Stimulated activated CD8-positive, alpha-beta memory T cell treated with anti-CD3 and anti-CD28 coated beads, Interleukin-7, amount 100 ng/mL, for 48 hours (primary cell): Measurements from ENCODE around the gene TTLL11.

Experiments used
- DNase-seq, 2 donors: peaks; one replicate each; pipeline ENCODE4 v3.0.0-alpha.2; 2020; ENCODE audit warnings: low read depth in 1 of 2; ENCODE audit errors: extremely low read depth in 1 of 2

The TTLL11 gene

DNA sequence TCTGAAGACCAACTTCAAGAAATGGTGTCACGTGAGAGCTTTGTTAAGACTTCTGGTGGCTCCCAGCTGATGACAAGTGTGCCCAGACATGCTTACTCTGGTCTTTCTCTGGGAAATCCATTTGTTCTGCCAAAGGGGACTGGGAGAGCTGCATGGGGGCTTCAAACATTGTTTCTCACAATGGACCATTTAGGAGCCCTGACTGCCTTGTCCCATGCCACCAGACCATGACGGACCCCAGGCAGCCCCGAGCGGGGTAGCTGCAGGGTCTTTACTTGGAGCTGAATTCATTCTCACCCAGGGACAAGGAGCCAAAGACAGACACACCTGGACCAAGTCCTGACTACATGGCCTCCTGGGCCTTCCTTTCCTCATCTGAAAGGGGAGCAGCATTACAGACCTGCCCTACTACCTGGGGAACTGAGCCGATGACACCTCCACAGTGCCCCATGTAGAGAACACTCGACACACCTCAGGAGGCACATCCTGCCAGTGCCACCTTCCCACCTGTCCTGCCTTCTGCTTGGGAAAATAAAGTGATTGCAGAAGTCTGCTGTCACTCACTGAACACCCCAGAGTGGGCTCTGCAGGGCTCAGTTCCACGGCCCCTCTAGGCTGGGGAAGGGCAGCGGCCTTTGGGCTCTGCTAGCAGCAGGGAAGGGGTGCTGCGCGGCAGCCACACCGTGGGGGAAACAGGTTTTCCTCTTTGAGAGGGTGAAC, 272.7 kb downstream of the TTLL11 start:
- DNase-seq = no peak

DNA sequence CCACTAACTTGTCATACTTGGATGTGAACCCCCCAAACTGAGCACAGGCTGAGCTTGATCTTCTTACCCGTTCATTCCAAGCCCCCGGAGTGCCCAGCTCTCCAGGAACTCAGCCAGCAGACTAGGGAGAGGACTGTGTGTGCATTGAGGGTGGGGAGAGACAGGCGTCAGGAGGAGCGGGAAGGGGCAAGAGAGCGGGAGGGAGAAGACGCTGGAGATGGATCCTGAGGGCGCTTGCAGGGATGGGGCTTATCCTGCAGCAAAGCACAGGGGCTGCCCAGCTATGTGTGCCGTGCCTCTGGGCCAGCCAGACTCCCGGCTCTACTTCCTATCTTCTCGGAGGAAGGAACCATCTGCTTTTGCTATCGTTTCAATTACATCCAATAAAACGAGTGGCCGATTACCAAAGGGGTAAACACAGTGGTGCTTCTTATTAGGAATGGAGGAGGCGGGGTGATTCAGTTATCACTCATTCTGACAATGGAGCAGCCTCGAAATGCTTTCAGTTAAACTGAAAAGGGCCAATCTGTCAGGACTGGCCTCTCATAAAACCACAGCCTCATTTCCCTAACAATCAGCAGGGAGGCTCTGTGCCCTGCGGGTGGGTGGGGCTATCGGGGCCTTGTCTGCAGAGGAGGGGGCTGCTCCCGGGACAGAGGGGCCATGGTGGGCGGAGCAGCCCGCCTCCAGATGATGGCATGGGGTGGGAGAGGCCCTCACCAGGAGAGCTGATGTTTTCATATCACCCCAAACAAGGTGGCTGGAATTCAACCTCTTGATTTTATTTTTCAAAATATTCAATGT, 273.5 kb downstream of the TTLL11 start:
- DNase-seq = no peak

DNA sequence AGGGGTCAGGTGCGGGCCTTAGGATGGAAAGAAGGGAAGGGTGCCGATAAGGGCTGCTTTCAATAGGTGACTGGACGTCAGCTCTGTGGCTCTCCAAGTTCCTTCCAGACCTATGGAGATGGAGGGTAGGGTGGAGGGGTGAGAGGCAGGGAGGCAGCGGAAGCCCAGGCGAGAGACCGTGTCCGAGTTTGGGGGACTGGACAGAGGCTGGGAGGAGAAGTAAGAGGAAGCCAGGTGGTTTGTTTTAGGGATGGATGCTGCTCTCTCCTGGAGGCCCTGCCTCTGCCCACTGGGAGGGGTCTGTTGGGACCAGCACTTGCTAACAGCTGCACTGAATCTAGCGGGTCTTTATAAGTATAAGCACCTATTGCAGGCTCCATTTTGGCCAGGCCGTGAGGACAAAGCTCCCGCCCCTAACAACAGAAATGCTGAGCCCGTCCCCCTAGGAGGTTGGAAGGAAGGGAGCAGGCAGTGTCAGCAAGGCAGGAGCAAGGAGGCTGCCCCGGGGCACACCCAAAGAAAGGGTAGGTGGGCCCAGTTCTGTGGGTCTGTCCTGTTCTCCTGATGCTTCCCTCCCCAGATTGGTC, 274.2 kb downstream of the TTLL11 start:
- no peak for DNase-seq

DNA sequence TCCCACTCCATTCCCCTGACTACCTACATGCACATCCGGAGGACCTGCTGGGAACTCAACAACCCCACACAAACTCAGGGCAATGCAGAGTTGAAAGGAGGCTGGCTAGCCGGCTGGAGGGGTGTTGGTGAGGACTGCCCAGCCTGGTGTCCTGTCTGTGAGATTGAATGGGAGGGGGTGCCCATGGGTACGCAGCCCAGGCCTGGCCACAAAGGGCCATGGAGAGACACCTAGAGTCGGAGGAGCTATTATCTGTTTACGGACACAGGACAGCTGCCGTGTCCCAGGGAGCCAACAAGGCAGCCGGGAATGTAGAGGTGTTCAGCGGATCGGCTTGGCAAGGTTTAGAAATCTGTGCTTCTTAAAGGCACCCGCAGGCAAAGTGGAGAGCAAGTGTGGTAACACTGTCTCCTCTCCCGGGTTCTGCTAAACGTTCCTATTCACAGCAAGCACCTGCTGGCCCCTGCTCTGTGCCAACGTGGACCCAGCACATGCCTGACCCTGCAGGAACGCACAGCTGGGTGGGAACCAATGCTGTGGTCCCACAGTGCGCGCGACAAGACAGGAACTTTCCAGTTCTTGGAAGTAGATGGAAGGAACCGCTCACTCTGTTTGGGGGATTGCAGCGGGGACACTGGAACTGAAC, 275.0 kb downstream of the TTLL11 start:
- no peak for DNase-seq

DNA sequence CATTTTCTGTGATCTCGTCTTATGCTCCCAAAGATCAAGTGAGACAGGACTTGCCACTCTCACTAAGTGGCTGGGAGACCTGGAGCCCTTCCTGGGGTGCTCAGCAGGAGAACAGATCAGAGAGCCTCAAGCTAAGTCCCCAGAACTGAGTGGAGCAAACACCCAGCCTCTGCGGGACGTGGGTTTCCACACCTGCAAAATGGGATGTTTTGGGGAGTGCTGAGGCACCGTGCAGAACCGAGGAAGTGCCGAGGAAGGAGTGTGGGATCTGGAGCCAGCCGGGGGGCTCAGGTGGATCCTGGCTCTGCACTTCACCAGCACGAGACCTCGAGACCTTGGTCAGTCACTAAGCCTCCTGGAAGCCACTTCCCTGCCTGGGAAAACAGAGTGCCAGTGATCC, 275.6 kb downstream of the TTLL11 start:
- no peak for DNase-seq

DNA sequence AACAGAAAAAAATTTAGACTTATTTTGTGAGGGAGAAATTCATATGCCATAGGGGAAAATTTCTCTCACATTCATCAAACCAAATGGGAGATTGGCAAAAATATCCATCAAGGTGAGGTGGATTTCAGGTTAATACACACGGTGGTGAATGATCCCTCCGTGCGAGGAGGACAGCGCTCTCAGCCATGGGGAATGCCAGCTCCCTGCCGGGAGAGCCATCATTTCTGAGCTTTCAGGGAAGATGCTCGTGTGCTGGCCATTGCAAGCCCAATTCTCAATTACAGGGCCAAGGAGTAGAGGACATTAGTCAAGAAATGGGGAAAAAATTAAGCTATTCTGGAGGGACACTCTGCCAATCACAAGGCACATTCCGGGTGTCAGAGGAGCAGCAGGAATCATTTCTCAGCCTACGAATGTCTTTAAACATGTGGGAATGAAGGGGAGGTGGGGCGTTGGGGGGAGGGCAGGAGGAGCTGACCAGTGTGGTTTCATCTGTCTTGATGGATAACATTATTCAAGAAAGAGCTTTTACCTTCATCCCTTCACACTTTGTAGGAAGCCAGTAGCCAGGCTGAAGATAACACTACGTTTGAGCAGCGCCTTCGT, 276.2 kb downstream of the TTLL11 start:
- DNase-seq = no peak

- DNase-seq = no peak
These were observed 276.7 kb downstream of the TTLL11 start for GRCh38 chr9:121816449-121816817.

- no peak for DNase-seq
These were observed 277.3 kb downstream of the TTLL11 start for GRCh38 chr9:121815546-121816448.

DNA sequence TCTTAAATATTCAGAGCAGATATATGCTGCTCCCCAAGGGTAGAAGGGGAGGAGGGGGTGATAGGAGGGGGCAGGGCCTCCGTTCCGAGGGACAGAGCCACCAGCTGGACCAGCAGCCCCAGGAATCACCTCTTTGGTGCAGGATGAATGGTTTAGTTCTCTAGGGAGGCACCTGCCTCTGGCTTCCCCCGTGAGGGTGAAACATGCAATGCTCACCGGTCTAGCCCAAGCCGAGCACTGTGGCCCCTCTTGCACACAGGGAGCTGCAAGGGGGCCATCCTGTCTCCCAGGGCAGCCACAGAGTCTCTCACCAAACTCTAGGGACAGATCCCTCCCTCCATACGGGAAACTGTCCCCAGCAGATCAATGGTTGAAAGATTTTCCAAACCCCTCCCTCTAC, 278.0 kb downstream of the TTLL11 start:
- DNase-seq = no peak

DNA sequence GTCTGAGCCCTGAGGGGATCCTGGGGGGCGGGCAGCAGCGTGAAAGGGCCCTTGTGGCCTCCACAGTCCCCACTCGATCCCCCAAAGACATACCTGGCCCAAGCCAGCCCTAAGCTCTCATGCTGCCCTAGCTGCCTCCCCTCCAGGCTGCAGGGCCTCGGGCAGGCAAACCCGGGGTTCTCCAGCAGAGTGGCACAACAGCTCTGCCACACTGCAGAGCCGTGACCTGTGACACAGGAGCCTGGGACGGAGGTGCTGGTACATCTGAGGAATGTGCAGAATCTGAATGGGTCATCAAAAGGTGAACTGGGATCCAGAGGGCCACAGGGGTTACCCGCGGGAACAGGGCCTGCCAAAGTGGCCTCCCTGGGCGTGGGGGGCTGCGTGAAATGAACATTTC, 278.5 kb downstream of the TTLL11 start:
- DNase-seq = no peak

DNA sequence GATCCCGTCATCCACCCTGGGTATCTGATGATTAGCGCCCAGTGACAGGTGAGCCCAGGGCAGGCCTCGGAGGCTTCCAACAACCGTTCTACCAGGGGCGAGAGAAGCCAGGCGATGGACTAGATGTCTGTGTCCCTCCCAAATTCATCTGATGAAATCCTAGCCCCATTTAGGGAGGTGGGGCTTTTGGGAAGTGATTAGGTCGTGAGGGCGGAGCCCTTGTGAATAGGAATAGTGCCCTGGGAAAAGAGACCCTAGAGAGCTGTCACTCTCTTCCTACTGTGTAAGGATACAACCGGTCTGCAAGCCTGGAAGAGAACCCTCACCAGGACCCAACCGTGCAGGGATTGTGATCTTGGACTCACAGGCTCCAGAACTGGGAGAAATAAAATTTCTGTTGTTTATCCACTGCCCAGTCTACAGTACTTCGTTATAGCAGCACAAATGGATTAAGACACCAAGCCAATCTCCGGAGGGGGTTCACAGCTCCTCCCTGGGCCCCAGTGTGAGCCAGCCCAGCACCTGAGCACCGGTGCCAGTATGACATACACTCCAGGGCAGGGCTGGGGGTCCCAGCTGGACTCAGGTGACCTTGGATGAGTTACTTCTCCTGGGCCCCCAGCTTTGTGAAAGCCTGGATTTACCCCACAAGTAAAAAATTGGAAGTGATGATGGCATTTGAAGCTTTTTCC, 279.4 kb downstream of the TTLL11 start:
- DNase-seq = no peak

- DNase-seq = no peak
These were observed 280.9 kb downstream of the TTLL11 start for GRCh38 chr9:121812159-121812735.

DNA sequence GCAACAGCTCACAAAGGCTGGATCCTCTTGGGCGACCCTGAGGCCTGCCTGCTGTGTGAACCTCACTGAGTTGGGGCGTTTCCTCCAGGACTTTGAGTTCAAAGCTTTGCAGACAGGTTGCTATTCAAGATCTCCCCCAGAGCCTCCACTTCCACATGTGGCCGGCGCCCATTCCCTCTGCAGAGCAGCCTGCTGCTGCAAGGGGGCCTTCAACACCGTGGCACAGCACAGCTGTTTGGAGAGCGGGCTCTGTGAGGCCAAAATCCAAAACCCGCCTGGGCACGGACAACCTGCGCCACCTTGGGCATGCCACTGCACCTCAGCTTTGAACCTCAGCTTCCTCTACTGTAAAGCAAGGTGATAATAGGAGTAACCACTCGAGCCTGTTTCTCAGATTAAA, 281.4 kb downstream of the TTLL11 start:
- no peak for DNase-seq

GRCh38 chr9:121811140-121811539, 282.0 kb downstream of the TTLL11 start:
- DNase-seq = no peak

DNA sequence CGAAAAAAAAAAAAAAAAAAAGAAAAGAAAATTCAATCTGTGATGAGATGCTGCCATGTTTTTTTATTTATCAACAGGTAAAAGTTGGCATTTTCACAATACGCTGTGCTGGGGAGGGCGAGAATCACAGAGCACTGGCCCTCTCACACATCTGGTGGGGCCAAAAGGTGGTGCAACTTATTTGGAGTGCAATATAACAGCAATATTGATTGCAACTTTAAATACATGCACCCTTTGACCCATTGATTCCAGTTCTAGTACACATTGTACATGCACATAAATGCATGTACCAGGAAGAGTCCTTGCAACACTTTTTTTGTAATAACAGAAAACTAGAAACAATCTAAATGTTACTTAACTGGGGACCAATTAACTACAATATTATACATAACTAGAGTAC, 282.6 kb downstream of the TTLL11 start:
- DNase-seq = no peak

- no peak for DNase-seq
These were observed 283.6 kb downstream of the TTLL11 start for GRCh38 chr9:121809356-121810050.

DNA sequence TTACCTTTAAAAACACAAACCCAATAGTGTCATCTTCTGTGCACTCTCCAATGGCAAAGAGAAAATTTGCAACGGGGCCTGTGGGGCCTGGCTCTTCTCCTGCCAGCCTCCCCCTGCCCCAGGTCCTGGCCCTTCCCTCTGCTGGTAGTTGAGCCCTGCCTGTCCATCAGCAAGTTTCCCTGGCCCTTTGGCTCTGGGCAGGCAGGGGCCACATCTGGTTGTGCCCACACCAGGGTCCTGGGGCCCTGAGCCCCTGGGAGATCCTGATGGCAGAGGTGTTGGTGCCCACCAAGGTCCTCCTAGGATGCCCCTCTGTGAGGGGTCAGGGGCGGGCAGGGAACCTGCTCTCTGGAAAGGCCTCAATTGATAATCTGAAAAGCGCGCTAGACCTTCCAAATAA, 284.3 kb downstream of the TTLL11 start:
- DNase-seq = no peak

DNA sequence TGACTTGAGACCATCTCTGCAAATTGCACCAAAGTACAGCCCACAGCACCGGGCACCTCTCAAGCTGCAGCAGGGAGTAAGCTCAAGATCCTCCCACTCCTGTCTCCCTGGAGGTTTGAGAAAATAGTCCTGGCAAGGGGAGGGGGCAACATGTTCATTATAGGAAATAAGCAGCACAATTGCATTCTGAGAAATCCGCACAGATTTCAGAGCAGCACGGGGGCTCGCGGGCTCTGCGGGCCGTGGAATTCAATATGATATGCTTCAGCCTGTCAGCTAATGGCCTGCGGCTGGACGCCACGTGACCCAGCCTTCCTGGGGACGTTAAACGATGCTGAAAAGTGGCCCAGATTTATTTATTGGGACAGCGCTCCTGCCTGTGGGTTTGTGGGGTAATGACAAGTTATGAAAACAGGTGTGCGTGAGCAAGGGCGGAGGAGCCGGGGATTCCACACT, 285.3 kb downstream of the TTLL11 start:
- no peak for DNase-seq
